ENCODE results near the gene LRMDA. TPM values are rescaled to one million over a fixed set of nuclear protein-coding genes. Genes with fewer than 3 reads are reported as not detected.

LRMDA gene
- total and polyA plus RNA-seq, 2 of the 4 experiments (the other 2 are of a cell fraction): 0.07 TPM; not detected in 1

GRCh38 chr10:75404815-75405597 lies 26.4 kb upstream of the LRMDA start:
- Histone ChIP-seq H3K27me3 (ENCODE audit: control insufficient read depth, insufficient read depth, low read length) (peaks cover 8% of the 10 kb centered on the region; the same call in 1 of the 2 replicates), H3K56ac (ENCODE audit: extremely low read depth, insufficient read depth, low read length) (no peak overlapping the region), H3K4me1 (ENCODE audit: control insufficient read depth, insufficient read depth, low read length) (peaks cover 2% of the 10 kb centered on the region; the same call in 1 of the 2 replicates), H3K23ac (ENCODE audit: low read depth, low read length) (no peak overlapping the region), H2BK5ac (ENCODE audit: low read depth, low read length, poor library complexity, severe bottlenecking) (no peak overlapping the region), H4K5ac (ENCODE audit: low read depth, low read length) (no peak overlapping the region), H4K20me1 (ENCODE audit: insufficient read depth, low read length) (peaks cover 11% of the 10 kb centered on the region; the same call in 1 of the 2 replicates), H3K4me3 (ENCODE audit: insufficient read depth, low read depth, low read length) (no peak overlapping the region; the same call in 1 of the 2 replicates), H3K4ac (ENCODE audit: low read depth, low read length) (no peak overlapping the region), H2AK9ac (replicated peaks; ENCODE audit: low read depth, low read length, poor library complexity) (no peak overlapping the region), H4K8ac (ENCODE audit: low read depth in 2 of 2, low read length in 2 of 2) (no peak overlapping the region), H3K9me1 (ENCODE audit: insufficient read depth, low read length) (no peaks in the 10 kb centered on the region), H2AFZ (replicated peaks; ENCODE audit: low read length, poor library complexity) (peak overlapping the region; percentile 28), H2BK120ac (ENCODE audit: low read depth, low read length) (no peak overlapping the region), H3K79me1 (ENCODE audit: low read depth in 1 of 2, low read length in 2 of 2) (no peaks in the 10 kb centered on the region; a peak in 1 of 4 replicates), H3K9ac (ENCODE audit: low read depth, low read length) (no peak overlapping the region), H3K27ac (ENCODE audit: insufficient read depth, low read length) (no peak overlapping the region), H4K91ac (ENCODE audit: insufficient read depth, low read depth, low read length) (no peak overlapping the region), H2BK15ac (ENCODE audit: low read depth, low read length) (no peak overlapping the region), H2AK5ac (ENCODE audit: low read depth, low read length) (no peak overlapping the region), H3K36me3 (ENCODE audit: control insufficient read depth, insufficient read depth, low read length) (peaks cover 4% of the 10 kb centered on the region; the same call in 1 of the 2 replicates), H3K4me2 (ENCODE audit: low read depth, low read length) (peak overlapping the region; percentile 91; the same call in 1 of the 2 replicates), H3K18ac (ENCODE audit: low read depth, low read length) (no peak overlapping the region), H2BK20ac (ENCODE audit: low read depth, low read length) (no peak overlapping the region), H3K14ac (replicated peaks; ENCODE audit: low read depth, low read length) (no peak overlapping the region), H3K9me3 (ENCODE audit: control insufficient read depth, insufficient read depth, low read length) (no peaks in the 10 kb centered on the region)
- BruUV-seq (replicated peaks): no TSS peak
- DNase-seq: no peak
- no peak for TF ChIP-seq CTCF (conservative IDR thresholded peaks at IDR 0.05; ENCODE audit: low read depth, low read length)
- ATAC-seq (ENCODE audit: low read depth): no peak
- ChIA-PET POLR2A (ENCODE audit: unreplicated experiment) (no interaction called here), CTCF (no interaction called here)
- intact Hi-C loops (cut with micrococcal nuclease) (loop anchor here (5.0 to 10.0 kb wide), 3 partner anchors 1030 to 1707 kb away; no protein-coding TSS in a partner anchor), dilution Hi-C loops (cut with HindIII; ENCODE audit: low sequenced_read_pairs, unreplicated experiment) (no loop called here), in situ Hi-C loops (cut with MboI; ENCODE audit: low sequenced_read_pairs) (loop anchor here (10.0 to 25.0 kb wide), 4 partner anchors 632 to 1582 kb away; no protein-coding TSS in a partner anchor)
- 32% methylated on average over 29 of the region's 56 CpGs; no CpG with 5 or more reads in 1 of the 2 experiments for WGBS, 2 experiments (ENCODE audit: extremely low coverage in 2 of 2, insufficient read length in 1 of 2)

All from IMR-90 (cell line).